M059J (cell line): ENCODE measurements around the gene SYTL2. TPM values are rescaled to one million over a fixed set of nuclear protein-coding genes. Genes with fewer than 3 reads are reported as not detected.
"Not testable (repeated sequence)": the region's sequence is repeated elsewhere in the genome, so short reads cannot be mapped to it uniquely, and the experiment has no call there.

Experiments used
- DNase-seq: peaks from one replicate; pipeline ENCODE4 v3.0.0-alpha.2; 2012; ENCODE audit warnings: low read depth
- total RNA-seq: library from RNA; depleted of rRNA; stranded (reverse); fragments of >200 nt; shearing (Covaris generic); gene quantifications from 2 replicates; pipeline ENCODE4 v1.2.3, GENCODE V29; 2014

Gene SYTL2
- total RNA-seq, 1 experiment from 2014 or later, result 46.8 TPM

DNA sequence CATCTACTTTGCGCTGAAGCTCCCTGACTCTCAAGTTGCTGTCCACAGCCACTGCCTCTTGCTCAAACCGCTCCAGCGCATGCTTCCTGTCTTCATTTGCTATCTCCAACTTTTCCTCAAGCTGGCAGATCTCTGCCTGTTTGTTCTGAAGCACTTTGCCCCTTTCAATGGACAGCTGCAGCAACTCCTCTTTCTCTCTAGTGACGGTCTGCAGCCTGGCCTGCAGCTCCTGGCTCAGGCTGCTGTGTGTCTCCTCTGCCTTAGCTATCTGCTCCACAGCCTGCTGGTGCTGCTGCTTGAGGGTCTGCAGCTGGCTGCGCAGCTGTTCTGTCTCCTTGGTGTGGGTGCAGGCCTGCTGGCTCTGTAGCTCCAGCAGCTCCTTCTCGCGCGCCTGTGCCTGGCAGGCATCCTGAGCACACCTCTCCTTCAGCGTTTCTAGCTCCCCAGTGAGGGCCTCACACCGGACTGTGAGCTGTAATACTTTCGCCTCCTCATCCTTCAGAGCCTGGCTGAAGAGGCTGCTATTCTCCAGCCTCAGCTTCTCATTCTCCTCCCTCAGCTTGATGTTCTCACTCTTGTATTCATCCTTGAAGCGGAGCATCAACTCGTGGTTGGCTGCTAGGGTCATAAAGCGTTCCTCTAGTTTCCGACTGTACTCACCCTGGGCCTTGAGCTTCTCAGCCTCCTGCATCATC, 125.7 kb downstream of the SYTL2 start:
- DNase-seq, result no peak

- DNase-seq, result peak; percentile 31
Measured at GRCh38 chr11:85682330-85683305, 128.3 kb downstream of the SYTL2 start.

GRCh38 chr11:85680897-85681296, 130.0 kb downstream of the SYTL2 start:
- no peak for DNase-seq

DNA sequence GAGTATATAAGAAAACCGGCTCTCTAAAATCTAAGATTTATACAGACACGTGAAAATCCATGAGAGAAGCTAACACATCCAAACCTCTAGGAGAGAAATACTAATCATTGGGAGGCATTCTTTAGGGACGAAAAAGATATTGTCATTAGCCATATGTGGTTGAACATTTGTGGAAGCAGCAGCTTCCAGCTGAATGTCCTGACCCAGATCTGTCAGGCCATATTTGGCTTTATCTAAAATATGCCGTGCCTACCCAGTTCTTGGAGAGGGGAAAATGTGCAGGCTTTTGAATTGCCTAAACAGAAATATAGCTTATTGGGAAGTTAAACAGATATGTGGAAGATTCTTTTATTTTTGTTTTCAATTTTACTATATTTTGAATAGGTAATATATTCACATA, 131.4 kb downstream of the SYTL2 start:
- no peak for DNase-seq

DNA sequence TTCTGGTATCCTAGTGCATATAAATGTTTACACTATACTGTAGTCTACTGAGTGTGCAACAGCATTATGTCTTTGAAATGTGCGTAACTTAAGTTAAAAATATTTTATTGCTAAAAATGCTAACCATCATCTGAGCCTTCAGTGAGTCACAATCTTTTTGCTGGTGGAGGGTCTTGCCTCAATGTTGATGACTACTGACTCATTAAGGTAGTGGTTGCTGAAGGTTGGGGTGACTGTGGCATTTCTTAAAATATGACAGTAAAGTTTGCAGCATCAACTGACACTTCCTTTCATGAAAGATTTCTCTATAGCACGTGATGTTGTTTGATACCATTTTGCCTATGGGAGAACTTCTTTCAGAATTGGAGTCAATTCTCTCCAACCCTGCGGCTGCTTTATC, 137.5 kb downstream of the SYTL2 start:
- DNase-seq, result no peak

- DNase-seq, result peak; percentile 20
Measured at GRCh38 chr11:85672105-85672902, 138.6 kb downstream of the SYTL2 start.

GRCh38 chr11:85670949-85671663, 139.8 kb downstream of the SYTL2 start:
- not testable (repeated sequence) for DNase-seq

DNA sequence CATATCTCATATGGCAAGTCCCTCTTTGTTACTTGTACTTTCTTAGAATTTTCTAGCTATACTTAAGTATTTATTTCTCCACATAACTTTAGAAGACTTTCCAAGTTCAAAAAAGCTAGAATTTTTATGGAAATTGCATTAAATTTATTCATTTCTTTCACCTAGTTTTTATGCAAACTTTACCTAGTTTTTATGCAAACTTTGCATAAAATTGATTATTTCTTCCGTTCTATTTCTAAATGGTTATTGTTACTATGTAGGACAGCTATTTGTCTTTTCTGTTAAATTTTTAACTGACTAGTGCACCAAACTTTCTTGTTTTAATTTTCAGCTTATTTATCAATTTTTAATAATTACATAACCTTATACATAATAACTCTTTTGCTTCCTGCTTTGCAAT, 142.8 kb downstream of the SYTL2 start:
- no peak for DNase-seq

DNA sequence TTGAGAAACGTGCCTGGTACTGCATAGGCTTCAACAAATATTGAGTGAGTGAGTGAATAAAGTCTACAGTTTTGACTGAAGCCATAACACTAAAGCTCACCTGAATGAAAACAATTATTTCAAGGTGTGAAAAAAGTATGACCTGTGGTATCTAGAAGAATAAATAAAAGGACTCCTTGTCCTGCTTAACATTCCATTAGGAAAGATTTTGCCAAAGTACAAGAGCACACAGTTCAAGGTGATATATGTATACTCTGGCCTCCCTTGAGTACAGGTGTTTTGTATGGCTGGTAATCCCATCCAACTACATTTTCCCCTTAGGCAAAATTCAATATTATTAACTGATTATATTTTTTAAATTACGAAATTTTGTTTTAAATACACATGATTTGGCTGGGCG, 144.3 kb downstream of the SYTL2 start:
- no peak for DNase-seq

GRCh38 chr11:85665733-85666132, 145.2 kb downstream of the SYTL2 start:
- peak; percentile 40 for DNase-seq

DNA sequence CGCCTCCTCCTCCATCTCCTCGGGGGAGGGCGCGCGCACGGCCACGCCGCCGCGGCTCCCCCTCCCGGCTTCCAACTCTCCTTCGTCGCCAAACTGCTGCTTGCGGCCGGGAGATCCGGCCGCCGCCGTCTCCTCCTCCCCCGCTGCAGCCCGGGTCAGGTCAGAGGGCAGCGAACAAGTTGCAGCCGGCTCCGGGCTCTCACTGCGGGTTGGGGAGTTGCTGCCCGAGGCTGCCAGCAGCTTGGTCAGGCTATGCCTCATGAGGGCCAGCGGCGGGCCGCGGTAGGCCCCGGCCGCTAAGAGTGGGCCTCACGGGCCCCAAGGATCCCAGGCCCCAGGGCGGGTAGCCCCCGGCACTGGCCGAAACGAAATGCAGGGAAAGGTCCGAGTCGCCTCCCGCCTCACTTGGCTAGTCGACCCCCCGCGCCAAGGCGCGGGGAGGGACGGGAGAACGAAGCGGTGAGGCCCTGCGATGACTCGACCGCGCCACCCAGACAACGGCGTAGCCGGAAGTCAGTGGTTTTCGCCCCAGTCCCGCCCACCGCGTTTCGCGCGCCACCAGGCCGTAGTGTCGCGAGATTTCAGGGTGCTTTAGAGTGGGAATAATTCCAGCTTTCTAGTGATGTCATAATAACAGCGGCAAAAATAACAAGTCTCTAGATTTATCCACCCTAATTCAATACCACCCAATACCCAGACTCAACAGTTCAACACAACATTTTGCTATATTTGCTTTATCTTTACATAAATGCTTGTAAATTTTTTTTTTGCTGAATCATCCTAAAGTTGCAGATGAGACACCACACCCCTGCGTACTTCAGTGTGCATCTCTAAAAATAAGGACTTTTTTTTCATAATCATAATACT, 146.1 kb downstream of the SYTL2 start, which contains the start of gene CREBZF:
Gene CREBZF (minus strand): TSS at position 515 of the 867 bp plus-strand sequence. CDS start 254 bp downstream, at position 261.
- DNase-seq, result peak; percentile 93

GRCh38 chr11:85663753-85664614, 147.0 kb downstream of the SYTL2 start:
- DNase-seq, result peak; percentile 73

- DNase-seq, result peak; percentile 36
Measured at GRCh38 chr11:85663080-85663752, 147.7 kb downstream of the SYTL2 start.

DNA sequence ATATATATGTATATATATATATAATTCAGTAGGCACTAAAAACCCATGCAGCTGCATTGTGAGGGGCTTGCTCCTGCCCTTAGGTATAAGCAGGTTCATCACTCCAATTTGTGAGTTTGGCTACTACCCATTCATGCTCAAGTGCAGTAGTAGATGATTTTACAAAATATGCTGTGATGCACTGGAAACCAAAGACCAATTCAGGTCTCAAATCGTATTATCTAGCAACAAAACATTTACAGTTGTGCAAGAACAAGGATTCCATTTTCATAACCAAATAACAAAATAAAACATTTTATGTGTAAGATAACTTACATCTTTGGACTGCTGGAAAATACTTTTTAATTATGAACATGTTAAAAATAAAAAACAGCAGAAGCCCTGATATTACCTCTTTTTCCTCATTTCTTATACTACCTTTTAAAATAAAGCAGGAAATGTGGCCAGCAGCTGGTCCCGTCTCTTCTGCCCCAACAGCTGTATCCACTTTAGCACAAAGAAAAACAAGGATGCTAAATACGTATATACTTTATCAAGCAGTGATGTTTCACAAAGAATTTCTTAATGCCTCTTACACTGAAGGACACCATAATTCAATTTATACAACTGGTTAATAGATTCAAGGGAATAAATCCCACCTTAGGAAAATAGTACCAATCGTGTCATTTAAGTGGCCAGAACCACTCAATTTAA, 148.8 kb downstream of the SYTL2 start:
- no peak for DNase-seq

DNA sequence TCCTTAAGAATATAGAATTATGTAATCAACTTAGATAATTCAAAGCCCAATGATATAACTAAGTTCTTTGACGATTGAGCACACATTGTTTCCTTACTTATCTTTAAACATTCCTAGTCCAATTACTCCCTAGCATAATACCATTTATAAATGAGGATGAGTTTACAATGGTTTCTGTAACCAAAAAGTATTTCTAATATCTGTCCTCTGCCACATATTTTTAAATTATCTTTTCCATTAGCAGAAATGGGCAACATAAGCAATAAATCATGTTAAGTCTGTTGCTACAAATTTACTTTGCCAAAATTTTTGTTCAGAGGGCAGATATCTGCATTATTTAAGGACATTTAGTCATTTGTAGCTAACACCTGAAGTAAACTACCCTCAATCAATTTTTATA, 152.8 kb downstream of the SYTL2 start:
- DNase-seq, result no peak

- no peak for DNase-seq
Measured at GRCh38 chr11:85656777-85657176, 154.2 kb downstream of the SYTL2 start.

- DNase-seq, result not testable (repeated sequence)
Measured at GRCh38 chr11:85654343-85654742, 156.6 kb downstream of the SYTL2 start.
